A549 (cell line): ENCODE measurements around the gene PARD3B. TPM values are rescaled to one million over a fixed set of nuclear protein-coding genes. Genes with fewer than 3 reads are reported as not detected.

Source experiments
- ATAC-seq, 2 experiments: fragments of 200-7000 bp in 1 of 2; fragments of >200 bp in 1 of 2; cut with Nextera tagmentation in 1 of 2; cut with Tn5 transposase in 1 of 2; 3 replicates each; pipeline versions ENCODE4 v1.8.0 to v1.9.1; 2018 to 2020; ENCODE audit warnings: mild to moderate bottlenecking in 1 of 2, moderate library complexity in 1 of 2
- CTCF ChIA-PET: fragments of 300-600 bp; sonication (Branson Sonifier 250); formaldehyde crosslinking; extraction: SDS; loops from one replicate; lab custom pipeline; 2021; ENCODE audit warnings: antibody characterized with exemption, inconsistent platforms; lab: Yijun Ruan, JAX
- POLR2A ChIA-PET: fragments of 350-600 bp; formaldehyde crosslinking; extraction: SDS; loops from one replicate; lab custom pipeline; 2021; ENCODE audit warnings: antibody characterized with exemption, inconsistent platforms; lab: Yijun Ruan, JAX
- DNase-seq, 2 experiments: peaks; one replicate each; pipeline versions ENCODE4 v3.0.0 to v3.0.0-alpha.2; 2011 to 2016; ENCODE audit warnings: low read depth in 1 of 2, low spot score in 1 of 2
- FAIRE-seq: peaks from 2 replicates; lab custom pipeline; 2011; peaks lifted over from hg19 to GRCh38; lab: Jason Lieb, UNC
- H3K27ac ChIP-seq, 2 experiments: fragments of >200 bp; sonication (Bioruptor Twin); formaldehyde crosslinking; 3 replicates each; pipeline ENCODE4 v1.5.1; 2016 to 2017
- H3K4me1 ChIP-seq: fragments of >200 bp; sonication (Bioruptor Twin); formaldehyde crosslinking; 3 replicates; pipeline ENCODE4 v1.6.1; 2016
- H3K4me2 ChIP-seq: fragments of >200 bp; sonication (Bioruptor Twin); formaldehyde crosslinking; 3 replicates; pipeline ENCODE4 v1.6.1; 2016
- H3K4me3 ChIP-seq: fragments of >200 bp; sonication (Bioruptor Twin); formaldehyde crosslinking; 3 replicates; pipeline ENCODE4 v1.5.1; 2016
- H3K9me3 ChIP-seq: fragments of >200 bp; sonication (Bioruptor Twin); formaldehyde crosslinking; 3 replicates; pipeline ENCODE4 v1.6.1; 2016
- BCL3 ChIP-seq: fragments of >200 bp; sonication (Bioruptor Twin); formaldehyde crosslinking; IDR thresholded peaks from 3 replicates; pipeline ENCODE4 v1.6.1; 2016
- CBX2 ChIP-seq: fragments of 200-600 bp; sonication (generic); IDR thresholded peaks from 2 replicates; pipeline ENCODE4 v1.6.1; 2016; ENCODE audit warnings: low read depth, mild to moderate bottlenecking, borderline replicate concordance
- CBX8 ChIP-seq: fragments of 200-600 bp; sonication (generic); IDR thresholded peaks from 2 replicates; pipeline ENCODE4 v1.6.1; 2016
- CEBPB ChIP-seq, 2 experiments: fragments of >200 bp in 1 of 2; sonication (Bioruptor Twin) in 1 of 2; formaldehyde crosslinking in 1 of 2; IDR thresholded peaks; 2 replicates each; pipeline ENCODE4 v1.6.1; 2012 to 2016
- CHD4 ChIP-seq: fragments of 200-600 bp; sonication (generic); IDR thresholded peaks from 2 replicates; pipeline ENCODE4 v1.6.1; 2016; ENCODE audit warnings: antibody characterized with exemption, mild to moderate bottlenecking, borderline replicate concordance
- EP300 ChIP-seq, 2 experiments: fragments of >200 bp; sonication (Bioruptor Twin); formaldehyde crosslinking; IDR thresholded peaks; 2 replicates in 1 of 2; 3 replicates in 1 of 2; pipeline ENCODE4 v1.6.1; 2016 to 2017
- FOSB ChIP-seq: fragments of 250-450 bp; sonication (Bioruptor Pico); IDR thresholded peaks from 2 replicates; pipeline ENCODE4 v1.5.0; 2020; ENCODE audit warnings: mild to moderate bottlenecking, moderate library complexity
- FOXS1 ChIP-seq: fragments of 250-450 bp; sonication (Bioruptor Pico); IDR thresholded peaks from 2 replicates; pipeline ENCODE4 v1.5.0; 2020; ENCODE audit warnings: mild to moderate bottlenecking, moderate library complexity
- HES2 ChIP-seq: fragments of >200 bp; sonication (Bioruptor Twin); formaldehyde crosslinking; IDR thresholded peaks from 2 replicates; pipeline ENCODE4 v1.6.1; 2016
- HMGXB4 ChIP-seq: fragments of 250-450 bp; sonication (Bioruptor Pico); IDR thresholded peaks from 2 replicates; pipeline ENCODE4 v1.5.0; 2021; ENCODE audit warnings: mild to moderate bottlenecking, moderate library complexity, borderline replicate concordance
- HOXB13 ChIP-seq: fragments of 250-450 bp; sonication (Bioruptor Pico); IDR thresholded peaks from 2 replicates; pipeline ENCODE4 v1.5.0; 2020; ENCODE audit warnings: low read depth, mild to moderate bottlenecking, moderate library complexity
- HOXB5 ChIP-seq: fragments of 250-450 bp; sonication (Bioruptor Pico); IDR thresholded peaks from 2 replicates; pipeline ENCODE4 v1.5.0; 2020; ENCODE audit warnings: mild to moderate bottlenecking, moderate library complexity
- JUN ChIP-seq, 2 experiments: fragments of >200 bp; sonication (Bioruptor Twin); formaldehyde crosslinking; IDR thresholded peaks; 2 replicates in 1 of 2; 3 replicates in 1 of 2; pipeline ENCODE4 v1.6.1; 2016 to 2017
- JUNB ChIP-seq: fragments of >200 bp; sonication (Bioruptor Twin); formaldehyde crosslinking; IDR thresholded peaks from 2 replicates; pipeline ENCODE4 v1.6.1; 2016
- KDM1A ChIP-seq: fragments of 200-600 bp; sonication (generic); IDR thresholded peaks from 2 replicates; pipeline ENCODE4 v1.6.1; 2016; ENCODE audit warnings: low read depth, mild to moderate bottlenecking
- RARB ChIP-seq: fragments of 250-450 bp; sonication (Bioruptor Pico); IDR thresholded peaks from 2 replicates; pipeline ENCODE4 v1.8.0; 2021; ENCODE audit warnings: mild to moderate bottlenecking, moderate library complexity
- RCOR1 ChIP-seq: fragments of 150-350 bp; IDR thresholded peaks from 2 replicates; pipeline ENCODE4 v1.6.1; 2014; ENCODE audit warnings: antibody characterized with exemption, low read length, low read depth
- RNF2 ChIP-seq: fragments of 200-600 bp; sonication (generic); IDR thresholded peaks from 2 replicates; pipeline ENCODE4 v1.6.1; 2016; ENCODE audit warnings: low read depth, mild to moderate bottlenecking, antibody characterized with exemption, moderate library complexity, borderline replicate concordance
- SMC3 ChIP-seq: fragments of >200 bp; sonication (Bioruptor Twin); formaldehyde crosslinking; IDR thresholded peaks from 3 replicates; pipeline ENCODE4 v1.6.1; 2018; ENCODE audit warnings: inconsistent platforms
- SREBF2 ChIP-seq: fragments of 450-650 bp; IDR thresholded peaks from 2 replicates; pipeline ENCODE4 v1.6.1; 2014; ENCODE audit warnings: mild to moderate bottlenecking, moderate library complexity
- ZSCAN20 ChIP-seq: fragments of 250-450 bp; sonication (Bioruptor Pico); IDR thresholded peaks from 2 replicates; pipeline ENCODE4 v1.8.0; 2022; ENCODE audit warnings: mild to moderate bottlenecking, moderate library complexity
- WGBS: methylation state at CpG from one replicate; pipeline ENCODE4 v1.1.6; 2017; ENCODE audit errors: missing lambda C conversion rate; 5-methylcytosine and 5-hydroxymethylcytosine counted together
- polyA plus RNA-seq, 4 experiments: library from polyadenylated mRNA; depleted of rRNA in 3 of 4; stranded (reverse); fragments of >200 nt; fragmentation: RNase III in 1 of 4; extraction: RNeasy Plus Mini Kit Qiagen cat#74134 plus additional on column Dnase treatment in 1 of 4; gene quantifications; 2 replicates in 3 of 4; 3 replicates in 1 of 4; pipeline ENCODE4 v1.2.3, GENCODE V29; 2011 to 2017
- TF ChIP-seq, protein P1 (sequence below): IDR thresholded peaks from 2 replicates; pipeline ENCODE4 v1.6.1; 2012; ENCODE audit warnings: low read depth, borderline replicate concordance
- TF ChIP-seq, protein P2 (sequence below): fragments of 200-600 bp; sonication (generic); IDR thresholded peaks from 2 replicates; pipeline ENCODE4 v1.6.1; 2016; ENCODE audit warnings: antibody characterized with exemption, mild to moderate bottlenecking, moderate library complexity
- TF ChIP-seq, protein P3 (sequence below): fragments of 150-350 bp; IDR thresholded peaks from 2 replicates; pipeline ENCODE4 v1.6.1; 2014; ENCODE audit warnings: low read depth, mild to moderate bottlenecking, low read length

The PARD3B gene
- polyA plus RNA-seq, 2 of the 4 experiments (the other 2 are of a cell fraction), result 1.2 to 2.4 TPM

GRCh38 chr2:204683384-204683783 is 138.1 kb downstream of the PARD3B start:
- H3K4me1 ChIP-seq, result peaks cover 13% of the 10 kb centered on the region; the same call in 2 of the 3 replicates
- TF ChIP-seq CBX2, result no peak
- TF ChIP-seq RCOR1, result no peak
- TF ChIP-seq, protein P1, sequence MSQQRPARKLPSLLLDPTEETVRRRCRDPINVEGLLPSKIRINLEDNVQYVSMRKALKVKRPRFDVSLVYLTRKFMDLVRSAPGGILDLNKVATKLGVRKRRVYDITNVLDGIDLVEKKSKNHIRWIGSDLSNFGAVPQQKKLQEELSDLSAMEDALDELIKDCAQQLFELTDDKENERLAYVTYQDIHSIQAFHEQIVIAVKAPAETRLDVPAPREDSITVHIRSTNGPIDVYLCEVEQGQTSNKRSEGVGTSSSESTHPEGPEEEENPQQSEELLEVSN, result no peak
- TF ChIP-seq RARB, result no peak
- TF ChIP-seq JUNB, result no peak
- no peak for TF ChIP-seq RNF2
- TF ChIP-seq HES2, result no peak
- TF ChIP-seq FOSB (CRISPR knock-in tag), result no peak
- no peak for TF ChIP-seq FOXS1 (CRISPR knock-in tag)
- TF ChIP-seq, protein P2, sequence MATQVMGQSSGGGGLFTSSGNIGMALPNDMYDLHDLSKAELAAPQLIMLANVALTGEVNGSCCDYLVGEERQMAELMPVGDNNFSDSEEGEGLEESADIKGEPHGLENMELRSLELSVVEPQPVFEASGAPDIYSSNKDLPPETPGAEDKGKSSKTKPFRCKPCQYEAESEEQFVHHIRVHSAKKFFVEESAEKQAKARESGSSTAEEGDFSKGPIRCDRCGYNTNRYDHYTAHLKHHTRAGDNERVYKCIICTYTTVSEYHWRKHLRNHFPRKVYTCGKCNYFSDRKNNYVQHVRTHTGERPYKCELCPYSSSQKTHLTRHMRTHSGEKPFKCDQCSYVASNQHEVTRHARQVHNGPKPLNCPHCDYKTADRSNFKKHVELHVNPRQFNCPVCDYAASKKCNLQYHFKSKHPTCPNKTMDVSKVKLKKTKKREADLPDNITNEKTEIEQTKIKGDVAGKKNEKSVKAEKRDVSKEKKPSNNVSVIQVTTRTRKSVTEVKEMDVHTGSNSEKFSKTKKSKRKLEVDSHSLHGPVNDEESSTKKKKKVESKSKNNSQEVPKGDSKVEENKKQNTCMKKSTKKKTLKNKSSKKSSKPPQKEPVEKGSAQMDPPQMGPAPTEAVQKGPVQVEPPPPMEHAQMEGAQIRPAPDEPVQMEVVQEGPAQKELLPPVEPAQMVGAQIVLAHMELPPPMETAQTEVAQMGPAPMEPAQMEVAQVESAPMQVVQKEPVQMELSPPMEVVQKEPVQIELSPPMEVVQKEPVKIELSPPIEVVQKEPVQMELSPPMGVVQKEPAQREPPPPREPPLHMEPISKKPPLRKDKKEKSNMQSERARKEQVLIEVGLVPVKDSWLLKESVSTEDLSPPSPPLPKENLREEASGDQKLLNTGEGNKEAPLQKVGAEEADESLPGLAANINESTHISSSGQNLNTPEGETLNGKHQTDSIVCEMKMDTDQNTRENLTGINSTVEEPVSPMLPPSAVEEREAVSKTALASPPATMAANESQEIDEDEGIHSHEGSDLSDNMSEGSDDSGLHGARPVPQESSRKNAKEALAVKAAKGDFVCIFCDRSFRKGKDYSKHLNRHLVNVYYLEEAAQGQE, result no peak
- no peak for TF ChIP-seq HOXB13
- no peak for TF ChIP-seq CBX8
- TF ChIP-seq CEBPB (IDR thresholded peaks at IDR 0.05), result no peak
- TF ChIP-seq, all 56 proteins: peak for 0
- Histone ChIP-seq H3K9me3 (no peaks in the 10 kb centered on the region), H3K4me2 (no peak overlapping the region), H3K4me3 (no peak overlapping the region), H3K27ac (no peak overlapping the region)
- DNase-seq (no peak), FAIRE-seq (no peak), ATAC-seq (no peak)
- POLR2A ChIA-PET, result no interaction called here
- CTCF ChIA-PET, result no interaction called here
- 92% methylated on average over 1 of the region's 1 CpG for WGBS

- CTCF ChIA-PET, result no interaction called here
- no peak for TF ChIP-seq SMC3
- no peak for TF ChIP-seq JUNB
- no peak for TF ChIP-seq ZSCAN20 (CRISPR knock-in tag)
- TF ChIP-seq KDM1A, result no peak
- TF ChIP-seq SREBF2, result no peak
- TF ChIP-seq HES2, result no peak
- TF ChIP-seq JUN (IDR thresholded peaks at IDR 0.05), result no peak
- no peak for TF ChIP-seq CHD4
- no peak for TF ChIP-seq BCL3
- TF ChIP-seq HMGXB4 (CRISPR knock-in tag), result no peak
- no peak for TF ChIP-seq HOXB5 (CRISPR knock-in tag)
- TF ChIP-seq, protein P3, sequence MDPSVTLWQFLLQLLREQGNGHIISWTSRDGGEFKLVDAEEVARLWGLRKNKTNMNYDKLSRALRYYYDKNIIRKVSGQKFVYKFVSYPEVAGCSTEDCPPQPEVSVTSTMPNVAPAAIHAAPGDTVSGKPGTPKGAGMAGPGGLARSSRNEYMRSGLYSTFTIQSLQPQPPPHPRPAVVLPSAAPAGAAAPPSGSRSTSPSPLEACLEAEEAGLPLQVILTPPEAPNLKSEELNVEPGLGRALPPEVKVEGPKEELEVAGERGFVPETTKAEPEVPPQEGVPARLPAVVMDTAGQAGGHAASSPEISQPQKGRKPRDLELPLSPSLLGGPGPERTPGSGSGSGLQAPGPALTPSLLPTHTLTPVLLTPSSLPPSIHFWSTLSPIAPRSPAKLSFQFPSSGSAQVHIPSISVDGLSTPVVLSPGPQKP, result no peak
- no peak for TF ChIP-seq EP300 (IDR thresholded peaks at IDR 0.05)
- Histone ChIP-seq H3K27ac (no peak overlapping the region), H3K4me1 (peaks cover 5% of the 10 kb centered on the region; the same call in 2 of the 3 replicates), H3K4me3 (no peak overlapping the region), H3K9me3 (no peaks in the 10 kb centered on the region), H3K4me2 (no peak overlapping the region)
- DNase-seq (no peak), ATAC-seq (no peak), FAIRE-seq (no peak)
- WGBS, result 78% methylated on average over 3 of the region's 3 CpGs
- POLR2A ChIA-PET, result no interaction called here
These were observed 141.1 kb downstream of the PARD3B start for GRCh38 chr2:204686406-204686805.
